Measurements from ENCODE around the gene OTUD1. TPM values are rescaled to one million over a fixed set of nuclear protein-coding genes. Genes with fewer than 3 reads are reported as not detected.

OTUD1 gene
- total RNA-seq, 2 experiments from 2014 or later: 8.5 to 9.8 TPM

DNA sequence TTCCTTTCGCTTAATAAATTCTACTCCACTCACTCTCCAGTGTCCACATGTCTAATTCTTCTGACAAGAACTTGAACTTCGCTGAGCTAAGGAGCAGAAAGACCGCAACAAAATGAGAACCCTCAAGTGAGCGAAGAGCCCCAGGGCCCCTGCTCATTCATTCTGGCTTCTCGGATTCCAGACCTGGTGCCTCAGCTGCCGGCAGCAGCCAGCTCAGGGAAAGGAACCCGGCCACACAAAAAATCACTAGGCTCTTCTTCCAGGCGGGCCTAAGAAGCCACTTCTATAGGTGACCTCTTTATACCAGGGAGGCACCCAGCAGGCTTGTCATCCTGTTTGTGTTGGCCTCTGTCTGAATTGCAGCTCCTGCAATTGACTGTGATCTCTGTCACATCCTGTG, 33.3 kb downstream of the OTUD1 start:
- Mint-ChIP-seq H3K27me3 (peaks cover 17% of the 10 kb centered on the region), H3K9me3 (peaks cover 2% of the 10 kb centered on the region), H3K27ac (no peak overlapping the region), H3K36me3 (no peaks in the 10 kb centered on the region), H3K4me1 (peaks cover 9% of the 10 kb centered on the region), H3K4me3 (no peak overlapping the region)
- DNase-seq: no peak

DNA sequence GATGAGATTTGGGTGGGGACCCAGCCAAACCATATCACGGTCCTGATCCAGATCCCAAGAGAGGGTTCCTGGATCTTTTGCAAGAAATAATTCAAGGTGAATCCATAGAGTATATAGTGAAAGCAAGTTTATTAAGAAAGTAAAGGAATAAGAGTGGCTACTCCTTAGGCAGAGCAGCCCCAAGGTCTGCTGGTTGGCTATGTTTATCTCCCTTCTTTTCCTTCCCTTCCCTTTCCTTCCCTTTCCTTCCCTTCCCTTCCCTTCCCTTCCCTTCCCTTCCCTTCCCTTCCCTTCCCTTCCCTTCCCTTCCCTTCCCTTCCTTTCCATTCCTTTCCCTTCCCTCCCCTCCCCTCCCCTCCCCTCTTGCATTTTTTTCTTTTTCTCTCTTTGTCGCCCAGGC, 35.2 kb downstream of the OTUD1 start:
- Mint-ChIP-seq H3K36me3 (no peaks in the 10 kb centered on the region), H3K9me3 (peaks cover 2% of the 10 kb centered on the region), H3K4me3 (no peak overlapping the region), H3K4me1 (peaks cover 8% of the 10 kb centered on the region), H3K27me3 (peaks cover 17% of the 10 kb centered on the region), H3K27ac (no peak overlapping the region)
- no peak for DNase-seq

GRCh38 chr10:23474626-23475025, 35.8 kb downstream of the OTUD1 start:
- H3K9me3 Mint-ChIP-seq: peaks cover 2% of the 10 kb centered on the region
- DNase-seq: no peak
- H3K36me3 Mint-ChIP-seq: no peaks in the 10 kb centered on the region
- peaks cover 5% of the 10 kb centered on the region for H3K4me1 Mint-ChIP-seq
- no peak overlapping the region for H3K27ac Mint-ChIP-seq
- H3K4me3 Mint-ChIP-seq: no peak overlapping the region
- peaks cover 16% of the 10 kb centered on the region for H3K27me3 Mint-ChIP-seq

DNA sequence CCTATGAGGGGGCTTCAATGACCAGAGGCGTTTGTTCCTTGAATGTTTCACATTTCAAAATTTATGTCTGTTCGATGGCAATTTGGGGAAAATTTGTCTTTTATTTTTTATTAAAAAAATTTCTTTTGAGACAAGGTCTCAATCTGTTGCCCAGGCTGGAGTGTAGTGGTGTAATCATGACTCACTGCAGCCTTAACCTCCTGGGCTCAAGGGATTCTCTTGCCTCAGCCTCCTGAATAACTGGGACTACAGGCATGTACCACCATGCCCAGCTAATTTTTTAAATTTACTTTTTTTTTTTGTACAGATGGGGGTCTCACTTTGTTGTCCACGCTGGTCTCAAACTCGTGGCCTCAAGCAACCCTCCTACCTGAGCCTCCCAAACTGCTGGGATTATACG, 39.7 kb downstream of the OTUD1 start:
- Mint-ChIP-seq H3K4me3 (no peak overlapping the region), H3K27me3 (no peaks in the 10 kb centered on the region), H3K36me3 (no peaks in the 10 kb centered on the region), H3K27ac (no peak overlapping the region), H3K9me3 (peaks cover 1% of the 10 kb centered on the region), H3K4me1 (peaks cover 4% of the 10 kb centered on the region)
- DNase-seq: no peak

GRCh38 chr10:23479798-23480473, 41.1 kb downstream of the OTUD1 start:
- no peak for DNase-seq
- Mint-ChIP-seq H3K4me1 (no peaks in the 10 kb centered on the region), H3K9me3 (no peaks in the 10 kb centered on the region), H3K27me3 (no peaks in the 10 kb centered on the region), H3K36me3 (no peaks in the 10 kb centered on the region), H3K4me3 (no peak overlapping the region), H3K27ac (no peak overlapping the region)

- no peak for DNase-seq
- H3K4me1 Mint-ChIP-seq: no peaks in the 10 kb centered on the region
- H3K4me3 Mint-ChIP-seq: no peak overlapping the region
- no peaks in the 10 kb centered on the region for H3K36me3 Mint-ChIP-seq
- no peak overlapping the region for H3K27ac Mint-ChIP-seq
- H3K27me3 Mint-ChIP-seq: no peaks in the 10 kb centered on the region
- H3K9me3 Mint-ChIP-seq: no peaks in the 10 kb centered on the region
These were observed 42.6 kb downstream of the OTUD1 start for GRCh38 chr10:23481363-23481961.

GRCh38 chr10:23490115-23490514, 51.2 kb downstream of the OTUD1 start:
- Mint-ChIP-seq H3K4me1 (peaks cover 4% of the 10 kb centered on the region), H3K4me3 (no peak overlapping the region), H3K9me3 (no peaks in the 10 kb centered on the region), H3K27ac (no peak overlapping the region), H3K27me3 (peaks cover 3% of the 10 kb centered on the region), H3K36me3 (no peaks in the 10 kb centered on the region)
- no peak for DNase-seq

Other genes with a start within 250 kb of the OTUD1 start
- gene PTF1A, start 246.8 kb upstream of the OTUD1 start, total RNA-seq: not detected
- under 1 TPM; 0.45 to 0.60 TPM for gene C10orf67, start 94.3 kb upstream of the OTUD1 start, total RNA-seq